Stimulated activated CD8-positive, alpha-beta memory T cell treated with anti-CD3 and anti-CD28 coated beads, Interleukin-15, amount 100 ng/mL, for 24 hours (primary cell): ENCODE measurements around the gene PHLDB2.

Experiments
- DNase-seq: peaks from one replicate; pipeline ENCODE4 v3.0.0-alpha.2; 2020; ENCODE audit warnings: low read depth

Gene PHLDB2

DNA sequence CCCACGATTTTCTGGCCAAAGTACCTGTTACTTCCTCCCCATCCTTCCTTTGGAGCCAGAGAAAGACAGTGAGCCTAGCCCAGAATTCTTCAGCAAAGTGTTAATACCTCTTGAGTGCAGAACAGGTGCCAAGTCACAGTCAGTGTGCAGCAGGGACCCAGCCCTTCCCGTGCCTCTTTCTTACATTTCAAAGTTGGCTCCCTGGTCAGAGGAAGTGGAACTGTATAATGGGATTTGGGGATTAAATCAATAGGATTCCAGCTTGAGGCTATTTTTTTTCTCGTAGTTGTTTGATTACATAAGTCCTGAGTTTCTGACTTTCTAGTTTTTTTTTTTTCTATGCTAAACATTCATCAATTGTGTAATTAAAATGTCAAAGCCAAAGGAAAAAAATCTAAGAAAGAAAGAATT is 67.2 kb downstream of the PHLDB2 start:
- DNase-seq = no peak

GRCh38 chr3:111928613-111929012 is 69.5 kb downstream of the PHLDB2 start:
- no peak for DNase-seq

GRCh38 chr3:111929484-111929883 is 70.4 kb downstream of the PHLDB2 start:
- DNase-seq = no peak

DNA sequence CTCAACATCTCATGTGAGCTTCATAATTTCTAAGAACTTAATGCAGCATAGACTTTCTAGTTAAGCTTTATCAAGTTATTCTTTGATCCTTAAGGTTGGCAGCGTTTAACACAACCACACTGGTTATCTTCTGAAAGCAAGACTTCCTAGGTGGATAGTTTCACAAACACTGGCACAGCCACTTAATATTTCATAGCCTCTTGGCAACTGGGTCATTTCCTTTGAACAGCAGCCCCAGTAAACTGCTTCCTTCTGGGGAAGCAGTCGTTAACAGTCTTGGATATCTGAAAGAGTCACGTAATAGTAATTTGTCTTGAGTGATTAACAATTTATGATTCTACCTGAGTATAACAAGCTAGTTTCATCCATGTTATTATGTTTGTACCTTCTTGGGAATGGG is 73.9 kb downstream of the PHLDB2 start:
- no peak for DNase-seq

DNA sequence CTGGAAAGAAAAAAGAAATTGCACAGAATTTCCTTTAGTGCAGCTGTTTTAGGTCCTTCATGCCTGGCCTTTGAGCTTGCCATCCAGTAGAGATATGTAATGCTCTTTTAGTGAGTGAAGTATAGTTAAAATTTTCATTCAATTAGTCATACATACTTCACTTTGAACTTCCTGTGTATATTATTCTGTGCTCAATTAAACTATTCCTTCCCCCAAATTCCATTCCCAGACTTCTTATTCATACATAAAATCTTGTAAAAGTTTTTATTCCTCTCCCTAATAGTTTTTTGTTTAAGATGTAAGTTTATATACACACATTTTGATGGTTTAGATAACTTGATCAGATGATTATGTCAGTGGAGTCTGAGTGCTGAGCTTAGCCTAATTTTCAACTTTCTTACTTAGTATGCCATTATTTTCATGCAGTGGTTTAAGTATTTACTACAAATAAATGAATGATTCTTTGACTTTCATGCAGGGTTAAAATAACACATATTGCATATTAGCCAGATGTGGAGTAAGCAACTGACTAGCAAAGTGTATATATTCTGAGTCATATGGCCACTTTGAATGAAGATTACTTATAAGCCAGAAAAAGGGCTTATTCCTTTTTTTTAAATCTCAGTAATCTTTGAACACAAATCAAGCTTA is 77.3 kb downstream of the PHLDB2 start:
- no peak for DNase-seq

GRCh38 chr3:111936967-111937366 is 77.9 kb downstream of the PHLDB2 start:
- DNase-seq = no peak

DNA sequence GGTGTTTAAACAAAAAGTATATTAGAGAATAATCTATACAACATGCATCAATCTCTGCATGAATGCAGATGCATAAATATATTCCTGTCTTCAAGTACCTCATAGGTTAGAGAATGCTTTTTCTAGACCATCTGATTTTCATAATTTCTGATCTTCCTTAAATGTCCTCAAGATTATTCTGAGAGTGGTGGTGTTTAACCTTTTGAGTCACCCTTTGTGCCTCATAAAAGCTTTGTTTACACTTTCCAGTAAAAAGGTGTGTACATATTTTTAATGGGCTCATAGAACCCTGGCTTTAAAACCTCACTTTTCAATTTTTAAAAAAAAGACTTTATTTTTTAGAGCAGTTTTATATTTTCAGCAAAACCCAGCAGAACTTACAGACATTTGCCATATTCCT is 78.8 kb downstream of the PHLDB2 start:
- no peak for DNase-seq

DNA sequence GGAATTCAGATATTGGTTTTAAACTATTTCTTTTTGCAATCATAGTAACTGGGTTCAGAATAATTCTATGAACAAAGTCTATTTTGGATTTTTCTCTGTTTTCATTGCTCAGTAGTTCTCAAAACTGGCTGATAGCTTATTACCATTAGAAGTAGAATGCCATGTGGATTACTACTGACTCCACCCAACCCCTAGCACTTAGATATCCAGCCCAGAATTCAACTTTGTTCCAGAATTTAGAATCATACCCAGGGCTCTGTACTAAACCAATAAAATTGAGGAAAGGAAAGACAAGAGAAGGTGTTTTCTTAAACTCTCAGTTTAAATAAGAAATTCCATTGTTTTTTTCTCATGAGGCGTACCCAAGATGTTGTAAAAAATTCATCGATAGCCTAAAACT is 80.8 kb downstream of the PHLDB2 start:
- no peak for DNase-seq

DNA sequence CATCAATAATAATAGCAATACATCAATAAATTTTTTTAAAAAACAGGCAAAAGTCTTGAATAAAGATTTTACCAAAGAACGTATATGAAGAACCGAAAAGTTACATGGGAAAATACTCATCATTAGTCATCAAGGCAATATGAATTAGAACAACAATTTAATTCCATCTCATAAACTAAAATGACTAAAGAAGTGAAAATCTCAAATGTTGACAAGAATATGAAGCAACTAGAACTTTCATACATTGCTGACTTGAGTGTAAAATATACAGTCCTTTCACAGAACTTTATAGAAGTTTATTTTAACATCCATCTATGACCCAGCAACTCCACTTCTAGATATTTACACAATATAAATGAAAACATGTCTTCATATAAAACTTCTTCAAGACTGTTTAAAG is 84.5 kb downstream of the PHLDB2 start:
- DNase-seq = no peak

DNA sequence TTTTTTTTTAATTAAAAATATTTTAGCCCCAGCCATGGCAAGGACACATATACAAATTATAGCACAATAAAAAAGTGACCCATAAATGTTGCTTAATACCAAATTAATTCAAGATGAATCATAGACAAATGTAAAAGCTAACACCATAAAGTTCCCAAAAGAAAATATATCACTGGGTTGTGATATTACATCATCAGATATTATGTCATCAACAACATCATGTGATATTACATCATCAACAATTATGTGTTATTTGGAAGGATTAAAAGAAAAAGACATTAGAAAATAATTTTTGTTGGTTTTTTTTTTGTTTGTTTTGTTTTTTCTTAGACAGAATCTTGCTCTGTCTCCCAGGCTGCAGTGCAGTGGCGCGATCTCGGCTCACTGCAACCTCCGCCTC is 85.3 kb downstream of the PHLDB2 start:
- no peak for DNase-seq

- no peak for DNase-seq
These were observed 88.2 kb downstream of the PHLDB2 start for GRCh38 chr3:111947231-111947630.

GRCh38 chr3:111948786-111949185 is 89.7 kb downstream of the PHLDB2 start:
- DNase-seq = no peak

GRCh38 chr3:111949712-111950111 is 90.6 kb downstream of the PHLDB2 start:
- DNase-seq = no peak

DNA sequence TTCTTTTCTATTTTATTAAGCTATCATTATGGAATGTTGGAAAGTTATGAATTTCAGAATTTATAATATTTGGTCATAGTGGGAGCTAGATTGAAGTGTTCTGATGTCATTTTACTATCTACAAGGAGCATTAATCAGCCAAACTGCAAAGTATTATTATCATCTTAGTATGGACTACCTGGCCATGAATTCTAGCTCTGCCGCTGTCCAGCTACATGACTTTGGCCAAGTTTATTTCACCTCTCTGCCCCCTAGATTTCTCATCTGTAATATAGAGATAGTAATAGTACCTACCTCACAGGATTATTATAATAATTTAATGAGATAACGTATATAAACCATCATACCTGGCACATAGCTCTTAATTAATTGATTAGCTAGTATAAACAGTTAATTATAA is 92.0 kb downstream of the PHLDB2 start:
- no peak for DNase-seq

DNA sequence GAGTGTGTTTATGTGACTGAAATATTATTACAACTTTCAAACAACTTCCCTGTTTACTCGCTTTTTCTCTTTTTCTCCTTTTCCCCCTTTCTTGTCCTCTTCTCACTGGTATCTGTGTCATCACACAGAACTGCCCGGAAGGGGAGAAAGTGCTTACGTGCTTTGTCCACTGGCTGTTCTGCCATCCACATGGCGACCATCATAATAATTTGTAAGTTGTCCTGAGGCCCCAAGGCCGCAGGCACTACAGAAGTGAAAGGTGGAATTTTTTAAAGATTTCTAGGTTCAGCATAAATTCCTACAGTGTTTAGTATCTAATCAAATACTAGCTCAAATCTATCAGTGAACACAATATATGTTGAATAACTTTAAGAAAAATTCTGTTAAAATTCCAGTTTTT is 93.0 kb downstream of the PHLDB2 start:
- no peak for DNase-seq

DNA sequence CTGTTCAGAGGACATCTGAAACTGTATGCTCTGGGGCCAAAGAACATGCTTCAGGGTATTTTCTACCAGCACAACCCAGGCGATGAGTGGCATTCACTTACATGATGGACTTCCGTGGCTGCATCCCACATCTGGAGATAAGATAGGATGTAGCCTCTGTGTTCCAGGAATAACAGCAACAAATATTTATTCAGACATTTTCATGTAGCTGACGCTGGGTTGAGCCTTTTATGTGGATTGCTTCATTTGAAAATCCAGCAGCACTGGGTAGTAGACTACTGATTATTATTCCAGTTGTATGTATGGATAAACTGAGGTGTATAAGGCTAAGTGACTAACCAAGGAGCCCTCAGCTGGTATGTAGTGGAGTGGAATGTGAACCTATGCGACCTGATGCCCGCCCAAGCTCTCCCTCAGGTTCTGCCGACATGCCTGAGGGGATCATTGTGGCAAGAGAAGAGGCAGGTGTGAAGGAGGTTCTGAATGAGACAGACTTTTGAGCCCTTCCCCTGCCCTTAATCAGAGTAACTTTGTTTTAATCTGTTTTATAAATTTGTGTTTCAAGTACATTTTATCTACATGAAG is 93.9 kb downstream of the PHLDB2 start:
- DNase-seq = no peak

GRCh38 chr3:111954228-111954990 is 95.3 kb downstream of the PHLDB2 start:
- no peak for DNase-seq

GRCh38 chr3:111955876-111956275 is 96.8 kb downstream of the PHLDB2 start:
- DNase-seq = no peak

GRCh38 chr3:111956449-111956848 is 97.4 kb downstream of the PHLDB2 start:
- no peak for DNase-seq

DNA sequence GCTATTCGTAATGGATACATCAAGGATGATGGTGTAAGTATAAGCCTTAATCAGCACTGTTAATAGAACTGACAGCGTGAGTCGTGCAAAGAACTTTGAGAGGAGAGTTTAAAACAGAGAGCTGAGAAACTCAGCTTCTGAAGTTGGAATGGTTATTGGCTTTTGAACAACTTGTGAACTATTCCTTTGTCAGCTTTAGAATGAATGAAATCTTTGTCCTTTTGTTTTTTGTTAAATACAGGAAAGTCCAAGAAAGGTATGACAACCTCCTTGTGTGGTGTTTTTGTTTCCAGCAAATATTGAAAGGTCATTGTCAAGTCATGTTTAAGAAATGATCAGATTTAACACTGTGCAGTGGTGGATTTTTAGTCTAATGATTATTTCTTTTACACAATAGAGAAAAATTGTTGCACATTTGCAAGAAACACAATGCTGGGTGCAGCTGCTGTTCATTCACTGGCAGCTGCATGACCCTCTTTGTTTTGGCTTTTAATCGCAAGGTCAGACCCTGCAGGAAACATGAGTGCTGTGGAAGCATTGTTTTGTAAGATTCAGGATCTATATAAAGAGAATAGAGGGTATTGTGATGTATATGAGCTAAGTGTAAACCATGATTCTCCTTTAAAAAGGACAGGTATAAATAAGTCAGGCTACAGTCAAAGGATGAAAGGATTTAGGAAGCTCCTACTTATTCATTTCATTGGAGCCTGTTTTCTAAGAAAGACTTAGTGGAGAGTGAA is 98.1 kb downstream of the PHLDB2 start:
- DNase-seq = no peak

- no peak for DNase-seq
These were observed 102.5 kb downstream of the PHLDB2 start for GRCh38 chr3:111961461-111962164.

DNA sequence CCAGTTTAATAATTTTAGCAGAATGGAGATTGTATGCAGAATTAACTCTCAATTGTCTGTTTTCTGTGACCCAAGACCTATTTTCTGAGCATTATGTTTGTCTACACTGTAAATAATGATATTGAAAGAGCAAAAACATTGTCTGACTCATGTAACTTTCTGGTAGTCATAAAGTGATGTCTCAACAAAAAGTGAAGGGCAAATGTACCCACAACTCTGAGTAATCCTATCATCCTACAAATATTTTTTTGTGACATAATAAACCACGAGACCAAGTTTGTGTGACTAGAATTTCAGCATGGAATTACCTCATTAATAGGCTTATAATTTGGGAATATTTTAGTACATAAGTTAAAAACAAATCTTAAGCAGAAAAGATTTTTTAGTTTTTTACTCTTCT is 104.4 kb downstream of the PHLDB2 start:
- no peak for DNase-seq
